GM12892 (cell line): ENCODE results near the gene NCOR1.

Experiments
- POLR2A ChIP-seq: IDR thresholded peaks from 2 replicates; pipeline ENCODE4 v1.6.1; 2011; ENCODE audit warnings: low read depth, low read length, control low read depth
- POLR2AphosphoS5 ChIP-seq: IDR thresholded peaks from 2 replicates; pipeline ENCODE4 v1.6.1; 2011; ENCODE audit warnings: low read depth, low read length, control low read depth

DNA sequence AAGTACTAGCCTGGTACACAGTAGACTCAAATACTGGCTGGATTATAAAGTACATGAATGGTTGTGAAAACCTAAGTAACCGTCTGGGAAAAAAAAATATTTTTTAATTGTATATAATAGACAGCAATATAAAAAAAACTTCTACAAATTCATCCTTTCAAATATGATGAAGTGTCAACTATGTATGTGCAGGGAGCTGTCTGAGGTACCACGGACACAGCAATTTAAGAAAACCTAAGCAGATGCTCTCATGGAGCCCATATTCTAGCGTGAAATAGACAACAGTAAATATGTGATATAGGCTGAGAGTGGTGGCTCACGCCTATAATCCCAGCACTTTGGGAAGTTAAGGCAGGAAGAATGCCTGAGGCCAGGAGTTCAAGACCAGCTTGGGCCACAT is 111.1 kb downstream of the NCOR1 start:
- no peak for TF ChIP-seq POLR2AphosphoS5
- TF ChIP-seq POLR2A = no peak
